Fibroblast of lung (primary cell): ENCODE results near the gene USP13. TPM values are rescaled to one million over a fixed set of nuclear protein-coding genes. Genes with fewer than 3 reads are reported as not detected.

ENCODE experiments used
- DNase-seq, 2 donors: peaks; one replicate each; pipeline versions ENCODE4 v3.0.0 to v3.0.0-alpha.2; 2010; ENCODE audit warnings: low read depth in 2 of 2
- H2AFZ ChIP-seq: 2 replicates; pipeline ENCODE4 v1.5.1; 2012; ENCODE audit warnings: low read length, control low read depth, inconsistent platforms
- H3K27ac ChIP-seq: 2 replicates; pipeline ENCODE4 v1.5.1; 2011; ENCODE audit warnings: low read length, control low read depth; ENCODE audit not compliant: insufficient read depth
- H3K27me3 ChIP-seq: 2 replicates; pipeline ENCODE4 v1.5.1; 2011; ENCODE audit warnings: mild to moderate bottlenecking, low read length; ENCODE audit not compliant: control insufficient read depth, insufficient read depth
- H3K36me3 ChIP-seq: 2 replicates; pipeline ENCODE4 v1.5.1; 2011; ENCODE audit warnings: low read length; ENCODE audit not compliant: control insufficient read depth, insufficient read depth
- H3K4me1 ChIP-seq: 2 replicates; pipeline ENCODE4 v1.5.1; 2011; ENCODE audit warnings: low read length; ENCODE audit not compliant: control insufficient read depth, insufficient read depth; ENCODE audit errors: extremely low read depth
- H3K4me2 ChIP-seq: 2 replicates; pipeline ENCODE4 v1.5.1; 2011; ENCODE audit warnings: low read length, control low read depth; ENCODE audit not compliant: insufficient read depth; ENCODE audit errors: extremely low read depth
- H3K4me3 ChIP-seq, 4 experiments: fragments of 200-600 bp in 1 of 4; sonication (generic) in 1 of 4; replicated peaks in 1 of 4; 2 replicates each; pipeline ENCODE4 v1.5.1; 2011 to 2016; ENCODE audit warnings: low read length in 4 of 4, low read depth in 3 of 4, mild to moderate bottlenecking in 3 of 4, control low read depth in 2 of 4, inconsistent platforms in 1 of 4, mixed read lengths in 1 of 4; ENCODE audit not compliant: insufficient read depth in 1 of 4; ENCODE audit errors: control extremely low read depth in 1 of 4
- H3K79me2 ChIP-seq: 2 replicates; pipeline ENCODE4 v1.5.1; 2012; ENCODE audit warnings: mild to moderate bottlenecking, low read length, inconsistent platforms; ENCODE audit not compliant: control insufficient read depth, insufficient read depth
- H3K9ac ChIP-seq: 2 replicates; pipeline ENCODE4 v1.5.1; 2011; ENCODE audit warnings: mild to moderate bottlenecking, low read length, control low read depth; ENCODE audit not compliant: insufficient read depth
- H3K9me3 ChIP-seq: 2 replicates; pipeline ENCODE4 v1.5.1; 2012; ENCODE audit warnings: low read depth, low read length; ENCODE audit not compliant: control insufficient read depth, insufficient read depth
- H4K20me1 ChIP-seq: 2 replicates; pipeline ENCODE4 v1.5.1; 2011; ENCODE audit warnings: low read length; ENCODE audit not compliant: control insufficient read depth, insufficient read depth; ENCODE audit errors: extremely low read depth
- CTCF ChIP-seq, 2 donors: IDR thresholded peaks in 1 of 2; conservative IDR thresholded peaks in 1 of 2; 1 replicate in 1 of 2; 2 replicates in 1 of 2; pipeline ENCODE4 v1.5.1; 2011 to 2012; ENCODE audit warnings: low read length in 2 of 2, control low read depth in 1 of 2, inconsistent platforms in 1 of 2, low read depth in 1 of 2, mild to moderate bottlenecking in 1 of 2
- EZH2 ChIP-seq: IDR thresholded peaks from 2 replicates; pipeline ENCODE4 v1.5.1; 2012; ENCODE audit warnings: low read length, control low read depth, mild to moderate bottlenecking; ENCODE audit errors: missing control alignments
- polyA plus RNA-seq, 2 donors: library from polyadenylated mRNA; depleted of rRNA in 1 of 2; stranded (reverse) in 1 of 2; unstranded in 1 of 2; fragments of >200 nt; gene quantifications; 2 replicates each; pipeline ENCODE4 v1.2.1, GENCODE V29; 2011 to 2012; ENCODE audit warnings: missing spikeins in 1 of 2
- total RNA-seq: library from RNA; depleted of rRNA; stranded (reverse); fragments of >200 nt; gene quantifications from 2 replicates; pipeline ENCODE4 v1.2.1, GENCODE V29; 2014

Gene USP13
- total and polyA plus RNA-seq, 2 donors (not counting 1 experiment from before 2014, with no cell fraction given), result 11.7 to 15.7 TPM

- H2AFZ ChIP-seq, result no peak overlapping the region
- no peaks in the 10 kb centered on the region for H3K27me3 ChIP-seq
- H3K79me2 ChIP-seq, result peaks cover 50% of the 10 kb centered on the region
- no peaks in the 10 kb centered on the region for H3K4me1 ChIP-seq
- TF ChIP-seq EZH2 (no peak), CTCF (conservative IDR thresholded peaks at IDR 0.05 in 1 of 2, IDR thresholded peaks at IDR 0.05 in 1 of 2; ENCODE audit: low read depth in 1 of 2, low read length in 2 of 2) (no peak)
- H3K4me3 ChIP-seq, result no peak overlapping the region
- H4K20me1 ChIP-seq, result no peaks in the 10 kb centered on the region
- no peak overlapping the region for H3K9ac ChIP-seq
- DNase-seq, result no peak
- no peak overlapping the region for H3K4me2 ChIP-seq
- no peaks in the 10 kb centered on the region for H3K9me3 ChIP-seq
- H3K27ac ChIP-seq, result no peak overlapping the region
- no peaks in the 10 kb centered on the region for H3K36me3 ChIP-seq
Measured at GRCh38 chr3:179673523-179673922, 20.7 kb downstream of the USP13 start.

- no peak overlapping the region for H3K4me2 ChIP-seq
- H3K27ac ChIP-seq, result no peak overlapping the region
- no peaks in the 10 kb centered on the region for H4K20me1 ChIP-seq
- DNase-seq, result no peak
- no peaks in the 10 kb centered on the region for H3K27me3 ChIP-seq
- H3K9ac ChIP-seq, result no peak overlapping the region
- TF ChIP-seq EZH2 (no peak), CTCF (conservative IDR thresholded peaks at IDR 0.05 in 1 of 2, IDR thresholded peaks at IDR 0.05 in 1 of 2; ENCODE audit: low read depth in 1 of 2, low read length in 2 of 2) (no peak)
- no peak overlapping the region for H3K4me3 ChIP-seq
- H3K9me3 ChIP-seq, result no peaks in the 10 kb centered on the region
- peaks cover 41% of the 10 kb centered on the region for H3K79me2 ChIP-seq
- H2AFZ ChIP-seq, result no peak overlapping the region
- H3K4me1 ChIP-seq, result no peaks in the 10 kb centered on the region
- H3K36me3 ChIP-seq, result no peaks in the 10 kb centered on the region
Measured at GRCh38 chr3:179676081-179676480, 23.2 kb downstream of the USP13 start.

- H3K79me2 ChIP-seq, result peaks cover 33% of the 10 kb centered on the region
Measured at GRCh38 chr3:179677884-179678283, 25.0 kb downstream of the USP13 start.

More at GRCh38 chr3:179677884-179678283, 25.0 kb downstream of the USP13 start:
- no peak overlapping the region for H2AFZ ChIP-seq
- H3K4me2 ChIP-seq, result no peak overlapping the region
- H3K4me1 ChIP-seq, result no peaks in the 10 kb centered on the region
- H3K4me3 ChIP-seq, result no peak overlapping the region
- H3K27ac ChIP-seq, result no peak overlapping the region
- DNase-seq, result no peak
- H3K9ac ChIP-seq, result no peak overlapping the region
- H3K27me3 ChIP-seq, result no peaks in the 10 kb centered on the region
- TF ChIP-seq CTCF (conservative IDR thresholded peaks at IDR 0.05 in 1 of 2, IDR thresholded peaks at IDR 0.05 in 1 of 2; ENCODE audit: low read depth in 1 of 2, low read length in 2 of 2), result no peak
- no peak for TF ChIP-seq EZH2
- no peaks in the 10 kb centered on the region for H3K36me3 ChIP-seq
- no peaks in the 10 kb centered on the region for H4K20me1 ChIP-seq
- no peaks in the 10 kb centered on the region for H3K9me3 ChIP-seq
